NCI-H2107 treated with DMSO at 0.1 percent for 48 hours (cell line): Measurements from ENCODE around the gene ABHD16A.

ENCODE experiments used
- DNase-seq: peaks from one replicate; lab custom pipeline; 2025; ENCODE audit not compliant: unreplicated experiment; lab: John Stamatoyannopoulos, UW

Gene ABHD16A

GRCh38 chr6:31702819-31703716 is at the start of gene ABHD16A:
TSS of gene ABHD16A (minus strand) at chr6:31703324. CDS start at chr6:31703281, 43 bp downstream.
- DNase-seq, result peak; percentile 82

- DNase-seq, result no peak
Observed at GRCh38 chr6:31752739-31753319, 49.7 kb upstream of the ABHD16A start.

- no peak for DNase-seq
Observed at GRCh38 chr6:31750411-31751022, 47.4 kb upstream of the ABHD16A start.

- DNase-seq, result no peak
Observed at GRCh38 chr6:31749301-31750036, 46.3 kb upstream of the ABHD16A start.

GRCh38 chr6:31744422-31744821 is 41.3 kb upstream of the ABHD16A start:
- DNase-seq, result no peak

- no peak for DNase-seq
Observed at GRCh38 chr6:31742894-31743293, 39.8 kb upstream of the ABHD16A start.

GRCh38 chr6:31741815-31742214 is 38.7 kb upstream of the ABHD16A start:
- DNase-seq, result no peak

- DNase-seq, result no peak
Observed at GRCh38 chr6:31740397-31741223, 37.5 kb upstream of the ABHD16A start.

GRCh38 chr6:31739639-31740396 is 36.7 kb upstream of the ABHD16A start, which contains the start of gene MSH5:
TSS of gene MSH5 (plus strand) at chr6:31740005. CDS start at chr6:31740467, 462 bp downstream.
- no peak for DNase-seq

GRCh38 chr6:31737991-31738979 is 35.2 kb upstream of the ABHD16A start:
- DNase-seq, result no peak

GRCh38 chr6:31737315-31737990 is 34.3 kb upstream of the ABHD16A start:
- no peak for DNase-seq

GRCh38 chr6:31736768-31737314 is 33.7 kb upstream of the ABHD16A start:
- no peak for DNase-seq

GRCh38 chr6:31736021-31736767 is 33.1 kb upstream of the ABHD16A start, which contains the start of gene CLIC1:
TSS of gene CLIC1 (minus strand) at chr6:31736530. CDS start at chr6:31736300, 230 bp downstream.
- no peak for DNase-seq

- DNase-seq, result no peak
Observed at GRCh38 chr6:31734821-31735406, 31.8 kb upstream of the ABHD16A start.

GRCh38 chr6:31734247-31734820 is 31.2 kb upstream of the ABHD16A start:
- DNase-seq, result no peak

GRCh38 chr6:31733734-31734133 is 30.6 kb upstream of the ABHD16A start:
- no peak for DNase-seq
